ENCODE results near the gene PACS1. TPM values are rescaled to one million over a fixed set of nuclear protein-coding genes. Genes with fewer than 3 reads are reported as not detected.
"Not testable (repeated sequence)": the region's sequence is repeated elsewhere in the genome, so short reads cannot be mapped to it uniquely, and the experiment has no call there.

The PACS1 gene
- total RNA-seq, 1 donor from 2014 or later = 86.9 TPM

GRCh38 chr11:66112601-66113499 is 42.8 kb downstream of the PACS1 start:
- Mint-ChIP-seq H3K27me3 (ENCODE audit: low read depth, unreplicated experiment) (no peaks in the 10 kb centered on the region), H3K27ac (ENCODE audit: unreplicated experiment) (peak overlapping the region; percentile 96), H3K4me3 (ENCODE audit: unreplicated experiment) (peak overlapping the region; percentile 29), H3K9me3 (ENCODE audit: unreplicated experiment) (no peaks in the 10 kb centered on the region), H3K4me1 (ENCODE audit: low read depth, unreplicated experiment) (peaks cover 57% of the 10 kb centered on the region), H3K36me3 (ENCODE audit: low read depth, unreplicated experiment) (peaks cover 15% of the 10 kb centered on the region)
- no peaks in the 10 kb centered on the region for H3K9me3 ChIP-seq (ENCODE audit: insufficient read depth, low read depth, low read length)
- FAIRE-seq = peak; percentile 68
- H3K79me2 ChIP-seq (ENCODE audit: insufficient read depth, low read length) = peaks cover 76% of the 10 kb centered on the region
- H3K4me3 ChIP-seq (ENCODE audit: insufficient read depth, low read depth, low read length) = peak overlapping the region; percentile 3
- peak overlapping the region; percentile 34 for H3K9ac ChIP-seq (ENCODE audit: low read length)
- H3K4me2 ChIP-seq (ENCODE audit: low read length) = peak overlapping the region; percentile 72
- peak overlapping the region; percentile 77 for H3K27ac ChIP-seq (ENCODE audit: low read depth, low read length)
- H2AFZ ChIP-seq (ENCODE audit: low read depth, low read length) = no peak overlapping the region
- TF ChIP-seq EZH2 (IDR thresholded peaks at IDR 0.05; ENCODE audit: insufficient read depth, low read length) (no peak), CTCF (IDR thresholded peaks at IDR 0.05; ENCODE audit: insufficient read depth, low read depth, low read length) (no peak)
- peaks cover 47% of the 10 kb centered on the region for H3K4me1 ChIP-seq (ENCODE audit: insufficient read depth, low read length)
- H3K27me3 ChIP-seq (ENCODE audit: insufficient read depth, low read length) = no peaks in the 10 kb centered on the region
- DNase-seq (ENCODE audit: low read depth) = peak; percentile 89
- H3K36me3 ChIP-seq (ENCODE audit: insufficient read depth, low read length) = no peaks in the 10 kb centered on the region
- no peaks in the 10 kb centered on the region for H4K20me1 ChIP-seq (ENCODE audit: insufficient read depth, low read length)

- not testable (repeated sequence) for H3K36me3 ChIP-seq (ENCODE audit: insufficient read depth, low read length); DNase-seq (ENCODE audit: low read depth); H3K36me3 Mint-ChIP-seq (ENCODE audit: low read depth, unreplicated experiment); H3K27me3 ChIP-seq (ENCODE audit: insufficient read depth, low read length); FAIRE-seq; H3K9me3 Mint-ChIP-seq (ENCODE audit: unreplicated experiment); H3K4me3 Mint-ChIP-seq (ENCODE audit: unreplicated experiment); H3K9me3 ChIP-seq (ENCODE audit: insufficient read depth, low read depth, low read length); H3K4me3 ChIP-seq (ENCODE audit: insufficient read depth, low read depth, low read length); H2AFZ ChIP-seq (ENCODE audit: low read depth, low read length); H4K20me1 ChIP-seq (ENCODE audit: insufficient read depth, low read length); H3K27me3 Mint-ChIP-seq (ENCODE audit: low read depth, unreplicated experiment)
- peak overlapping the region; percentile 67 for H3K4me2 ChIP-seq (ENCODE audit: low read length)
- Mint-ChIP-seq H3K4me1 (ENCODE audit: low read depth, unreplicated experiment) (peaks cover 69% of the 10 kb centered on the region), H3K27ac (ENCODE audit: unreplicated experiment) (peak overlapping the region; percentile 53)
- H3K27ac ChIP-seq (ENCODE audit: low read depth, low read length) = peak overlapping the region; percentile 31
- peaks cover 65% of the 10 kb centered on the region for H3K79me2 ChIP-seq (ENCODE audit: insufficient read depth, low read length)
- peak overlapping the region; percentile 53 for H3K9ac ChIP-seq (ENCODE audit: low read length)
- peaks cover 64% of the 10 kb centered on the region for H3K4me1 ChIP-seq (ENCODE audit: insufficient read depth, low read length)
Measured at GRCh38 chr11:66114957-66115356, 44.9 kb downstream of the PACS1 start.

- peaks cover 71% of the 10 kb centered on the region for H3K4me1 ChIP-seq (ENCODE audit: insufficient read depth, low read length)
- H2AFZ ChIP-seq (ENCODE audit: low read depth, low read length) = no peak overlapping the region
- no peak overlapping the region for H3K4me3 ChIP-seq (ENCODE audit: insufficient read depth, low read depth, low read length)
- H3K36me3 Mint-ChIP-seq (ENCODE audit: low read depth, unreplicated experiment) = peaks cover 6% of the 10 kb centered on the region
- peaks cover 63% of the 10 kb centered on the region for H3K79me2 ChIP-seq (ENCODE audit: insufficient read depth, low read length)
- FAIRE-seq (no peak), DNase-seq (ENCODE audit: low read depth) (peak; percentile 72)
- H3K27me3 ChIP-seq (ENCODE audit: insufficient read depth, low read length) = no peaks in the 10 kb centered on the region
- peak overlapping the region; percentile 67 for H3K4me2 ChIP-seq (ENCODE audit: low read length)
- TF ChIP-seq CTCF (IDR thresholded peaks at IDR 0.05; ENCODE audit: insufficient read depth, low read depth, low read length) (no peak), EZH2 (IDR thresholded peaks at IDR 0.05; ENCODE audit: insufficient read depth, low read length) (no peak)
- peak overlapping the region; percentile 53 for H3K9ac ChIP-seq (ENCODE audit: low read length)
- peak overlapping the region; percentile 31 for H3K27ac ChIP-seq (ENCODE audit: low read depth, low read length)
- peaks cover 75% of the 10 kb centered on the region for H3K4me1 Mint-ChIP-seq (ENCODE audit: low read depth, unreplicated experiment)
- H3K27me3 Mint-ChIP-seq (ENCODE audit: low read depth, unreplicated experiment) = no peaks in the 10 kb centered on the region
- no peaks in the 10 kb centered on the region for H3K9me3 Mint-ChIP-seq (ENCODE audit: unreplicated experiment)
- H3K4me3 Mint-ChIP-seq (ENCODE audit: unreplicated experiment) = no peak overlapping the region
- H3K36me3 ChIP-seq (ENCODE audit: insufficient read depth, low read length) = no peaks in the 10 kb centered on the region
- H3K27ac Mint-ChIP-seq (ENCODE audit: unreplicated experiment) = peak overlapping the region; percentile 53
- no peaks in the 10 kb centered on the region for H4K20me1 ChIP-seq (ENCODE audit: insufficient read depth, low read length)
- H3K9me3 ChIP-seq (ENCODE audit: insufficient read depth, low read depth, low read length) = no peaks in the 10 kb centered on the region
Measured at GRCh38 chr11:66115638-66116301, 45.7 kb downstream of the PACS1 start.

Data from astrocyte (in vitro differentiated cells and primary cell).